PC-9 (cell line): ENCODE results near the gene SPRY1.

Source experiments
- CTCF ChIP-seq: fragments of 200-600 bp; sonication (generic); conservative IDR thresholded peaks from 2 replicates; pipeline ENCODE4 v1.6.1; 2017; ENCODE audit warnings: mixed run types, antibody characterized with exemption, mild to moderate bottlenecking, moderate library complexity
- EZH2 ChIP-seq: fragments of 200-600 bp; sonication (generic); IDR thresholded peaks from 2 replicates; pipeline ENCODE4 v1.8.0; 2017; ENCODE audit warnings: antibody characterized with exemption, low read depth

- TF ChIP-seq CTCF: no peak
- TF ChIP-seq EZH2: no peak
Measured at GRCh38 chr4:123412091-123412505, 15.5 kb downstream of the SPRY1 start.
